HL-60/S4 (cell line): ENCODE results near the gene STAMBPL1.

ENCODE experiments used
- in situ Hi-C: fragments of 300-500 bp; cut with MboI; formaldehyde crosslinking; loops from 2 replicates; pipeline ENCODE4 v1.14.3; 2022; ENCODE audit warnings: low sequenced_read_pairs

The STAMBPL1 gene

DNA sequence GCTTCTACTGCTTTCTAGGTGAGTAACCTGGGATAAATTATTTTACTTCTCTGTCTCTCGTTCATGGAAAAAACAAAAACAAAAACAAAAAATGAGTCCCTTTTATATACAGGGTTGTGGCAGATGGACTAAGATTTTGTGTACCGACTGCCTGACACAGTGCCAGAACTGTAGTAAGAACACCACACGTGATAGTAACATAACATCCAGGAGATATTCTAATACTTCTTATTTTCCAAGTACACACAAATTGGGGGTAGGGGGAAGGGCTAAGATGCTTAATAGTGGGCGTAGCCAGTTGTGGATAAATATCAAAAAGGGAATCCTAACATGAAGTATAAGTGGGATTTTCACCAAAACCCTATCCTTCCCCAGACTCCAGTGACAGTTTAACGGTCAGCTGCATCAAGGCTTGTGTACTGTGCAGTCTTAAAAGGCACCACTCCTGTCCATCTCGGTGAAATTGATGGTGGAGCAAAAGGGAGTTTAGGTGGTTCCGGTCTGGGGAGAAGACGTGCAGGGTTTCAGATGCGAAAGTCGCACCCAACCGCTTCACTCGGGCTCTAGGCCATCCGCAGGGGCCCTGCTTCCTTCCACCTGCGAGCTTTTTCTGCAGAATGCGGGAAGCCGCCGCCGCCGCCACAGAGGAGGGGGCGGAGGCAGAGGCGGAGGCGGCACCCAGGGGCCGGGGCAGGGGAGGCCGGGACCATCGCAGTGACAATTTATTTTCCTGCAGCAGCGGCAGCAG is at the start of gene STAMBPL1:
Gene STAMBPL1 (plus strand): TSS at position 712 of the 748 bp plus-strand sequence. CDS start 21,464 bp downstream, outside the sequence.
- in situ Hi-C loops, result no loop called here

DNA sequence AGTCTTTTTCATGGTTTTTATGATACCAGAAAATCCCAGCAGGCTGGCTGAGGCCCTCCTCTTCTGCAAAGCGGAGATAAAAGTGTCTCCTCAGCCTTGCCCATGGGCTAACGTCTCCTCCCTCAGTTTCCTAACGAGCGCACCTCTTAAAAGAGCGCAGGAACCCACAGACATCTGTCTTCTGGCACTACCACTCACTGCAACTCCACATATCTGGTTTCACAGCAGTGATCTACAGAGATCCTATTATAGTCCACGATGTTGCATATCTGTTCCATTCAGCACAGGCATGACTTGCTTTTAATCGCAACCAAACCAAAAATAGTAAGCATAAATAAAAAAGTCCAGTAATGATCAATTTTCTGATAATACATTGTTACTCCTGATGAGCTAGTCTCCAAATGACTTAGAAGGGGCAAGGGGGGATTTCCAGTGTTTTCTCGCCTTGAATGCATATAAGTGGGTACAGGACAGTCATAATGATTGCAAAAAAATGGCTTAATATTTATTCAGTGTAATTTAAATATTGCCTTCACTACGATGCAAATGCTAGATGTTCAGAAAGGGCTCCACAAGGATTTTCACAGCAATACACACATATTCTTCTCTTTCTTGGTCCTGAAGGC is 49.3 kb upstream of the STAMBPL1 start:
- in situ Hi-C loops, result loop anchor here (10.0 kb wide), 2 partner anchors 104 to 394 kb away; no protein-coding TSS in a partner anchor

DNA sequence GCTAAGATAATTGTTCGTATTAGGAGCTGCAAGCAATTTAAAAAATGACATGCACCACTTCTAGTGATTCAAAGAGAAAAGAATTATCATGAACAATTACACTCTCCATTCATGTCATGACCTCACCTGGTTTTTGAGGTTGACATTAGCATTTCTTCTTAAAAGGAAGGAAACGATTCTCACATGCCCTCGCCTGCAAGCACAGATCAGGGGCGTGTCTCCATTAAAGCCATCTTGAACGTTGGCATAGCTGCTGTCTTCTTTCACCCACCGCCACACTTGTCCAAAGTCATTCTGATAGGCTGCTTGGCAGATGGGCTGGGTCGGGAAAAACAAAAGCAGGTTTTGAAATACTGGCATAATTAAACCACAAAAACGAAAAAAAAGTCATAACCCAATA is 48.3 kb upstream of the STAMBPL1 start:
- in situ Hi-C loops, result loop anchor here (10.0 kb wide), 2 partner anchors 103 to 393 kb away; no protein-coding TSS in a partner anchor

DNA sequence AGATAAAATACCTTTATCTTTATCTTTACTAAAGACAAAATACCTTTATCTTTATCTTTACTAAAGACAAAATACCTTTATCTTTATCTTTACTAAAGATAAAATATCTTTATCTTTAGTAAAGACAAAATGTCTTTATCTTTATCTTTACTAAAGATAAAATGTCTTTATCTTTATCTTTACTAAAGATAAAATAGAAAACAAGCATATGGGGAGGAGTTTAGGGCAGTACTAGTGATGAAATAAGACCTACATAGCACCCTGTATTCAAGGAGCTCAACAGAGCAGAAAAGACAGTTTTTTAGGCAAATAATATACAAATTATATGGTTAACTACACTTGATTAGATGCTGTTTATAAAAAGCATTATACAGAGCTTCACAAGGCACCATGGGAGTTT is 47.7 kb upstream of the STAMBPL1 start:
- in situ Hi-C loops, result loop anchor here (10.0 kb wide), 2 partner anchors 102 to 392 kb away; no protein-coding TSS in a partner anchor

DNA sequence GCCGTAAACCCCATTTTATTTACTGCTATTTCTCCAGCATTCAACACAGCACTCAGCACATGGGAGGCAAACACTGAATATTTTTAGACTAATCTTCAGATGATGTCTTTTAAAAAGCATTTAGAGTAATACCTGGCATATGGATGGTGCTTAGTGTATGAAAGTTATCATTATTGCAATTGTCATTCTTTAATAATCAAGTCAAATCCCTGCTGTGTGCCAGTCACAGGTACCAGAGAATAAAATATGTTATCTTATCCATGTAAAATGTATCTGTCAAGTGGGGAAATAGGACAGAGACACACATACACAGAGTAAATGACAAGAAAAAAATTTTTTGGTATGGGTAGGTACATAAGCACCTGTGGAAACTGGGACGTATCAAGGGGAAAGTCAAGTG is 46.9 kb upstream of the STAMBPL1 start:
- in situ Hi-C loops, result loop anchor here (10.0 kb wide), 2 partner anchors 102 to 392 kb away; no protein-coding TSS in a partner anchor

DNA sequence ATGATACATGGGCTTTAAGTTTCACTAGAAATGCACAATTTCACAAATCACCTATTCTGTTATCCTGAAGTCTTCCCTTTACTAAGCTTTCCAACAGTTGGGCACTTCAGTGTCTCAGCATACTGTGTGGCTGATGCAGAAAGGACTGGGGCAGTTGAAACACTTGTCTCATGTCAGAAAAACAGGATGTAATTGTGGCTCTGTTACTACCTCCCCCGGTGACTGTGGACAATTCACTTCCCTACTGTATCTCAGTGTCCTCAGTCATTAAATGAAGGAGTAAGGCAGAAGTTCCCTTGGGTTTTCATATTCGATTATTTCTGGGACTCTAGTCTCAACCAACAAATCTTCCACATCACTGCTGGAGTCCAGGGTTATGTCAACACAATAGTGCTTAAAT is 46.3 kb upstream of the STAMBPL1 start:
- in situ Hi-C loops, result loop anchor here (10.0 kb wide), 2 partner anchors 101 to 391 kb away; no protein-coding TSS in a partner anchor

DNA sequence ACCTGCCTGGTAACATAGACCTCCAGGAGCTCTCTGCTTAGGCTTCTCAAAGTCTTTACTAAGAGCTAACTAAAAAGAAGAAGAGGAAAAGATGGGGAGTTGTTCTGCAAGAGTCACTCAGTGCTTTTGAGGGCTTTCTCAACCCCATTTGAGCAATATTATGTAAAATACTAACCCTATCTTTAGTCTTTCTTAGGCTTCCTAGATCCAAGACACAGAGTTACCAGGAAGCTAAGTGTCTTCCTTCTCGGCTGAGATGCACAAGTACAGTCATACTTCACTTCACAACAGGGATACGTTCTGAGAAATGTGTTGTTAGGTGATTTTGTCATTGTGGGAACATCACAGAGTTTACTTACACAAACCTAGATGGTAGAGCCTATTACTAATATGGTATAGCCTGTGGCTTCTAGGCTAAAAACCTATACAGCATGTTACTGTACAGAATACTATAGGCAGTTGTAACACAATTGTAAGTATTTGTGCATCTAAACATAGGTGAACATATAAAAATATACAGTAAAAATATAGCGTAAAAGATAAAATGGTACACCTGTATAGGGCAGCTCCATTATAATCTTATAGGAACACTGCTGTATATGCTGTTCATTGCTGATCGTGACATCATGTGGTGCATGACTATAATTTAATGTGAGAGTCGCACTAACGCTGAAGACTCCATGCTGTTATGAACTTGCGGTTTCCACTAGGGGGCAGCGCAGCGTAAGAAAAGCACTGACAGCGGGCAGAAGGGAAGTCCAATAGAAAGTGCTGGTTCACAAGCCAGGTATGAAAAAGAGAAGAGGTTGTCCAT is 44.7 kb upstream of the STAMBPL1 start:
- in situ Hi-C loops, result loop anchor here (10.0 kb wide), 2 partner anchors 99 to 389 kb away; no protein-coding TSS in a partner anchor

DNA sequence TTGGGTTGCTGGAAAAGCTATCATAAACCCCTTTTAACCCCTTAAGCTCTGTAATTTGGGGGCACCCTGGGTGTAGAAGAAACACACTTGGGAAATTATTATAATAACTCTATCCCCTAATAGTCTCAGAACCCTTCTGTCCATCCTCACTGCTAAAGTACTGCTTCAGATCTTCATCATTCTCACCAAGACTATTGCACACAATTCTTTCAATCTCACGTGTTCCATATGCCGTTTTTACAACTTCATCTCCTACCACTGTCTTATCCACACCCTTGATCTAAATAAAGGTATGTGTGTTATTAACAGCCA is 44.2 kb upstream of the STAMBPL1 start:
- in situ Hi-C loops, result loop anchor here (10.0 kb wide), 2 partner anchors 99 to 389 kb away; no protein-coding TSS in a partner anchor

DNA sequence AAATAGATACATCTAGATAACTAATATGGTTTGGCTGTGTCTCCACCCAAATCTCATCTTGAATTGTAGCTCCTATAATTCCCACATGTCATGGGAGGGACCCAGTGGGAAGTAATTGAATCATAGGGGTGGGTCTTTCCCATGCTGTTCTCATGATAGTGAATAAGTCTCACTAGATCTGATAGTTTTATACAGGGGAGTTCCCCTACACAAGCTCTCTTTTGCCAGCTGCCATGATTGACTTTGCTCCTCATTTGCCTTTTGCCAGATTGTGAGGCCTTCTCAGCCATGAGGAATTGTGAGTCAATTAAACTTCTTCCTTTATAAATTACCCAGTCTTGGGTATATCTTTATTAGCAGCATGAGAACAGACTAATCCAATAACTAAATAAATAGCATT is 42.4 kb upstream of the STAMBPL1 start:
- in situ Hi-C loops, result loop anchor here (10.0 kb wide), 2 partner anchors 97 to 387 kb away; no protein-coding TSS in a partner anchor

DNA sequence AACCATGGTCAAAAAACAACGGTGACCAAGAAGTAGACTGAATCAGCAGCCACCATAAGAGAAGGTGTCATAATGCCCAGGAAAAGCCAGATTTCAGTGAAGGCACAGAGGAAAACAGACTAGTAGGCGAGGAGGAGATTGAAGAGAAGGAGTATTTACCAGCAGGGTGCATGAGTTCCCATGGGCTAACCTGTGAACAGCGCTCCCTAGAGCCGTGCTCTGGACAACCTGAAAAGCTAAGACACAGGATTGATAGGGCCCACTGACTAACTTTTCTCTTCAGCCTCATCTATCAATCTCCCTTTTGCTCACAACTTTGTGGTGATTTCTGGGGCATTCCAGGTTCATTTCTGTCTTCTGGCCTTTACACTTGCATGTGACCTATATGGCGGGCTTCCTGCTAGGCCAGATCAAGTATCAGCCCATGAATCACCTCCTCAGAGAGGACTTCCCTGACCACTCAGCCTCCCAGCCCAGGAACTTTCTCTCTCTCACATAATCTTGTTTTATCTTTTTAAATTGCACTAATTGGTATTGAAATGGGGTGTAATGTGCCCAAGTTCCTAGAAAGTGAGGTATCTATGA is 41.2 kb upstream of the STAMBPL1 start:
- in situ Hi-C loops, result loop anchor here (10.0 kb wide), 2 partner anchors 96 to 386 kb away; no protein-coding TSS in a partner anchor

DNA sequence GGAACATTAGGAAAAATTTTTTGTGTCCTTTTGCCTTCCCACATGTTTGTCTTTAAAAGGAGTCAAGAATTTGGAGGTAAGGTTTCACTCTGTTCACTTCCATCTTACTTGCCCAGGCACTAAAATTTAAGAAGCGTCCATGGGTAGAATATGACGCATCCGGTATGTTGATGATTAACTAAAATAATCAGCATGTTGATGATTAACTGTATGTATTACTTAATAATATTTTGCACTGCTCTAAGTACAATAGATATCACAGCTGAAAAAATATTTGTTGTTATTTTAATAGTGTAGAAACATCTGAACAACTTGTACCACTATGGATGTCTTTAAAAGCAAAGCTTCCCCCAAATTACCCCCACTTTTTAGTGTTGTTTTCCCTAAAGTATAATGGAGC is 39.9 kb upstream of the STAMBPL1 start:
- in situ Hi-C loops, result no loop called here

DNA sequence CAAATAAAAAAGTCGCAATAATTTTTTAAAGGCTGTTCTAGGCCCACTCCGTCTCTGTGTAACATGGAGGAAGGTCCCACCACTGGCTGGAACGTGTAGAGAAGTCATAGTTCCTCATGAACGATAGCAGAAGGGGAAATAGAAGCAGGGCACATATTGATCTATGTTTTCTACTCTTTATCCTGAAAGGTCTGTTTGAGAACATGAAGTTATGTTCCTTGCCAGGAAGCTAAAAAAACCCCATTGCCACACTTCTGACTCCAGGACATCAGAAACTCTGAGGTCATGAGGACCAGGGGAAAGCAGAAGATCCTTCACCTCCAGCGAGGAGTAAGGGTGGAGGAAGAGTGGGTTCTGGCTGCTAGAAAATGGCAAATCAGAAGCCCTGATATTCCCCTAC is 39.2 kb upstream of the STAMBPL1 start:
- in situ Hi-C loops, result no loop called here

DNA sequence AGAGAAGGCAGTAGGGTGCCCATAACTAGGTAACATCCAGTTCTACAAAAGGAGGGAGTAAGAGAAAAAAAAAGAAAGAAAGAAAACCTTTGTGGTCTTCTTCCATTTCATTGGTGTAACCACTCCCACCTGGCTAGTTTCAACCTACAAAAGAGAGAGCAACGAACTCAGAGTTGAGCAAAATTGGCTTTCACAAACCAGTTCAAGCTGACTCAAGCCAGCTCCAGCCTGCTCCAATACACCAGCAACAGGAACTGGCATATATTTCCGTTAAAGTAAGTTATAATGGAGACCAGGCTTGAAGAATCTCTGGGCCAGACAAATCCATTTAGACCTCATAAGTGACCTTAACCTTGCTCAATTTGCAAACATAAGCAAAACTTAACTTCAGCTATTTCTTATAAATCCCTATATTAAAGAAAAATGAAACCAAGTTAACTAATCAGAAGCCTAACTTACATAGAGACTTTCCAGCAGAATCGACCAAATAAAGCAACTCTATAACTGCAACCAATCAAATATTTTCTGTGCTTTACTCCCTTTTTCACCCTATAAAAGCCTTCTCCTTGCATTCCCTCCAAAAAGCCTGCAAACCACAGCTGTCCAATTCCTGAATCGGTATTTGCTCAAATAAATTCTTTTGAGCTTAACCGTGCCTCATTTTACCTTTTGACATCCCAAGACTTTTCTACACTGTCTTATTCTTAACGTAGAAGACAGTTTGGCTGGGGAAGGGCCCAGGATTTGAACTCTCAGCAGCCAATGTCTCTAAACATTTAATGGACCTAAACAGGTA is 38.5 kb upstream of the STAMBPL1 start:
- in situ Hi-C loops, result no loop called here

DNA sequence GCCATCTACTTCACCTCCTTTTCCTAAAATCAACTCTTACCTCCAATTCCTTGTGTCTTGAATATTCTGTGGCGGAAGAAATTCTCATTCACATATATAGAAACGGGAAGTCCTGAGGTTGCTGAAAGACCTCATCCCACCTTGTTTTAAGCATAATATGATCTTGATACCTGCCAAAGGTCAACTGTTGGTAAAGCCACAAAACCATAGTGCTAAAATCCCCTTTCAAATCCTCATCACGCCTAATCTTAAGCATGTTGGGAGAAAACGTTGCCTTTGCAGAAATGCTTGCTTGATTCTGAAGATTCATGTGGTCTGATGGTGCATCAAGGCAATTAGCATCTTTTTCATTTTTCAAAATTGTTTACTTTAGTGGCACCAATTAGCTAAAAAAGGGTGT is 36.9 kb upstream of the STAMBPL1 start:
- in situ Hi-C loops, result no loop called here

DNA sequence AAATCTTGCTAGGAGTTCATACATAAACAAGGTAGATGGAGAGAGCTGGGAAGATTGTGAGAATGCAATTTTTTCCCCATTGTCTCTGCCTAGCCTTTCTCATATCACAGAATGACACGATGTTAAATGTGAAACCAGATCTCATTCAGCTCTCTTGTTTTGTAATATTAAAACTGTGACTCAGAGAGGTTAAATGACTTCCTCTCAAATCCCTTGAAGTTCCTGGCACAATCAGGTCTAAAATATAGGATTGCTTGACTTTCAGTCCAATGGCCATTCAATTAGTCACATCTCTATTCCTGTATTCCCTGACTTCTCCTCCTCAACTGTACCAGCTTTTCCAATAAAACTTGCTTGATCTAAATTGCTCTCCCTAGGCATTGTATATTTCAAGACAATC is 31.5 kb upstream of the STAMBPL1 start:
- in situ Hi-C loops, result no loop called here

DNA sequence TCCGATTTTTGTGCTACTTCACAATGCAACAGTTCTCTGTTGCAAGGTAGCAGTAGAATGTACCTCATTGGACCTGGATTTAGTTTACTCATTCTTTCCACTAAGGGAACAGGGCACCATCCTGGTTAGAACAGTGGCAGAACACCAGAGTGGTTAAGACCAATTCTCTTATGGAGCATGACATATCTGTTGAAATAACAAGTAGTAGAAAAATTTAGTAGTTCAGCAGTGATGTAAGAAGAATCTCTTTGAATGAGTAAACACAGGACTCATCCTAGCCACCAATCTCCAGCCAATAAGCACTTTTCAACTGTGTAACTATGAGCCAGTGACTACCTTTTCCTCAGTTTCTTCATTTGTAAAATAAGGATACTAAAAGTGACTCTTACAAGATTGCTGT is 30.8 kb upstream of the STAMBPL1 start:
- in situ Hi-C loops, result no loop called here

DNA sequence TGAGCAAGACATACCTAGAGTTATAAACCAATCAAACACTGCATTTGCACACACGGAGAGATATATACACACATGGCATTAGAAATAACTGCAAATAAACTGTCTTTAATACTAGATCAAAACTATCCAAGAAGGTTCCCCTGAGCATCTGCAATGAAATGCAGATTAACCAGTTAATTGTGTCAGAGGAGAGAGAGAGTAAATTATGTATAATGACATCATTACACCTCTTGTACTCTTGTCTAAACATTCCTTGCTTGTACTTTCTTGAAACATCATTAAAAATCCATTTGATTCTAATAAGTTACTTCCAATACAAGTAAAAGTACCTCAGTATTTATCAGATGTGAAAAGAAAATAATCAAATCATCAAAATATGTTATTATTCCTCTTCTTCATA is 29.3 kb upstream of the STAMBPL1 start:
- in situ Hi-C loops, result no loop called here

DNA sequence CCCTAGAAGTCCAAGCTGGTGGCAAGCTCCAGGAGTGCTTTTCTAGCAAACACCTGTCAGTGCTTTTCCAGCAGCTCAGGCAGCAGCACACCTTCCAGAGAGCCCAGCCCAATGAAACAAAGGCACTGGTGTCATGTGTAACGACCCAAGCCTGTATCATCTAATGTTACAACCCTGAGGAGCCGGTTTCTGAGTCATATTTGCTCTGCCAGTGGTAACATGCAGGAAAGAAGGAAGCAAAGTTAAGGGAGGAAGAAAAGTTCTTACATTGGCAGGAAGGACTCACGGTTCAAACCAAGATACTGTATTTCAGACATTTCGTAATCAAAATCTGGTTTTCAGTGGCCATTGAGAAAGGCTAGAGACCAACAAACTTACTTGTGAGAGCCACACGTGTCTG is 28.3 kb upstream of the STAMBPL1 start, which contains the start of gene ANKRD22:
Gene ANKRD22 (minus strand): TSS at position 139 of the 400 bp plus-strand sequence. CDS start 237 bp downstream, outside the sequence.
- in situ Hi-C loops, result no loop called here

DNA sequence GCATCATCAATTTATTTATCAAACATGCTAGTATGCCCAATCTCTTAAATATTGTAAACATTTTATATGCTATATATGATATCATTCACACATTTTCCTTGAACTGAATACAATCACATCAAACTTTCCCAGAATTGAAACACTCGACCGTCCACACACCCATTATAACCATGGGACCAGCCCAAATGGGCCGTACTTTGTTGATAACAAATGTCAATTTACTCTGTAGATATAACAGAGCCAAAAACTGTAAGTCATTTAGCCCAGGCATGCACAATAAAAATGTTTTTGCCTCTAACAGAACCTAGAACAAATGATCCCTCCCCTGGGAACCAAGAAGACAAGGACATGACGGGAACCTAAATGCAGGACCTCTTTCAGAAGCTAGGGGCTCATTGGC is 27.7 kb upstream of the STAMBPL1 start:
- in situ Hi-C loops, result no loop called here
